Activated CD4-positive, alpha-beta T cell treated with anti-CD3 and anti-CD28 coated beads, Interleukin-2, amount 50 U/mL, for 24 hours (primary cell): ENCODE measurements around the gene PPTC7.

Experiments
- DNase-seq, 2 donors: peaks; one replicate each; pipeline ENCODE4 v3.0.0-alpha.2; 2020; ENCODE audit warnings: low read depth in 1 of 2, low spot score in 1 of 2

PPTC7 gene

DNA sequence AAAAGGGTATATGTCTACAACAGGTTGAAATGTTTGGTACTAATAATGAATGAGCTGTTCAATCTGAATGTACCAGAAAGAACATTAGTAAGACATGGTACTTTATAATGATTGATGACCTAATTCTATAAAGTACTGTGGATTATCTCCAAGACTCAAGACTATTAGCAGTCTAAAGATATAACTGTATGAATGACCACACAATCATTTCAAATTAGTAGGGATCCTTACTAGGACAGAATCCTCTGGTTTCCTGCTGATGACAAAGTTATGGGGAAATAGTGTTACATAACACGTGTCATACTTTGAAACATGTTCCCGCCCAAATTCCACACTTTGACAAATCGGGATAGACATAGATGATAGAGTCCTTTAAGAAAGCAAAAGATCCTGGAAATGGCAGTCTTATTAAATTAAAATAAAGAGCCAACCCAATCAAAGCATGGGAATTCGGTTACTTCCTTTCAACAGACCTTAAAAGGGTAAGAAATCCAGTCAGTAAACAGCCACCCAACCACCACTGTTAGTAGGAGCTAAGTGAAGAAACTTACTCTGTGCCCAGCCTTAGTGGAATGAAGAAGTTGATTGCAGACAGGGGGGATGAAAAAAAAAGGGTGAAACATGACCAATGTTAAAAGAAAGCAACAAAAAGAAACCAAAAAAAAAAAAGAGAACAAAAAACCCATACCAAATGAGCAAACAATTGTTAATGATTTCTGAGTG is 84.0 kb downstream of the PPTC7 start:
- DNase-seq: no peak
